ENCODE measurements around the gene KDM5B. TPM values are rescaled to one million over a fixed set of nuclear protein-coding genes. Genes with fewer than 3 reads are reported as not detected.

Gene KDM5B
- total RNA-seq, 1 experiment from 2014 or later = 71.2 TPM

DNA sequence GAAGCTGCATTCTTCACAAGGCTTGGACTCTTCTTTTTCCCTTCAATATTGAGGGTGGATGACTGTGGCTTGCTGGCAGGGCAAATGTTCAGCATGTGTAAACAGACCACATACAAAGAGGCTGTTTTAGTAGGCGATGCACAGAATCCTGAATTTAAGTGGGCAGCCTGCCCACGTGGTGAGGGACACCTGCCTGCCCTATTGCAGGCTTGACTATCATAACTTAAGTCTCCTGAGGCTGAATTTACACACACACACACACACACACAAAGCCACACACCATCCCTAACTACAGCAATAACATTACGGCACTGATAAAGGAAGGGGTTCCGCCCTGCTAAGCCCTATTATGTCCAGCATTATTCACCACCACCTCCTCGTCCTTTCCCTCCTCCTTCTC is 113.9 kb downstream of the KDM5B start:
- CTCF ChIA-PET = no interaction called here

DNA sequence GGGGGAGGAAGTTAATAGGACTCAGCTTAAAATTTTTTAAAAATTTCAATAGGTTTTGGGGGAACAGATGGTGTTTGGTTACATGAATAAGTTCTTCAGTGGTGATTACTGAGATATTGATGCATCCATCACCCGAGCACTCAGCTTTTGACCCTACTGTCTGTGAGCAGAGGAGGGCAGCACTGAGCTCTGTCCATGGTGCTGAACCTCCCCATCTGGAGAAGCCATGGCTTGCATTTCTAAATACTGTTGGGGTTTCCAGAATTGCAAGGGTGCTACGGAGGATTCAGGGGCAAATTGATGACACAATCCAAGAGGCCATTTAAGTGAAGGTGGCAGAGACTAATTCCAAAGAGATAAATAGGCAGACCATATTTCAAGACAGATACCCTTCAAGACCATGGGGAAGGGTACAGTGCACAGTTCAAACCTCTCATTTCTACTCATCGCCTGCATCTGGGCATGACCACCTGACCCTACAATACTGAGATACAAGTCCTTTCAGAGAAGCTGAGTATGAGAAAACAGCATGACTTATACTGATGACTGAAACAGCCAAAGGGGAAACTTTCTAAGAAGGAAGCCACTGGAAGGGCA is 115.2 kb downstream of the KDM5B start:
- Histone ChIP-seq H3K4me3 (ENCODE audit: low read depth, low read length, poor library complexity, severe bottlenecking) (no peak overlapping the region), H3K27me3 (replicated peaks; ENCODE audit: insufficient read depth, low read depth, low read length, poor library complexity) (peaks cover 61% of the 10 kb centered on the region), H3K9me3 (ENCODE audit: low read depth, low read length, poor library complexity, severe bottlenecking) (no peaks in the 10 kb centered on the region), H3K36me3 (ENCODE audit: insufficient read depth, low read length, poor library complexity, severe bottlenecking) (no peaks in the 10 kb centered on the region), H3K4me1 (ENCODE audit: insufficient read depth, low read length, poor library complexity, severe bottlenecking) (no peaks in the 10 kb centered on the region), H3K27ac (ENCODE audit: low read depth, low read length, poor library complexity, severe bottlenecking) (no peak overlapping the region)
- DNase-seq (ENCODE audit: low spot score) = peak; percentile 74
- ChIA-PET CTCF (no interaction called here), POLR2A (ENCODE audit: low non-redundant PET) (no interaction called here)
- TF ChIP-seq, protein P1, sequence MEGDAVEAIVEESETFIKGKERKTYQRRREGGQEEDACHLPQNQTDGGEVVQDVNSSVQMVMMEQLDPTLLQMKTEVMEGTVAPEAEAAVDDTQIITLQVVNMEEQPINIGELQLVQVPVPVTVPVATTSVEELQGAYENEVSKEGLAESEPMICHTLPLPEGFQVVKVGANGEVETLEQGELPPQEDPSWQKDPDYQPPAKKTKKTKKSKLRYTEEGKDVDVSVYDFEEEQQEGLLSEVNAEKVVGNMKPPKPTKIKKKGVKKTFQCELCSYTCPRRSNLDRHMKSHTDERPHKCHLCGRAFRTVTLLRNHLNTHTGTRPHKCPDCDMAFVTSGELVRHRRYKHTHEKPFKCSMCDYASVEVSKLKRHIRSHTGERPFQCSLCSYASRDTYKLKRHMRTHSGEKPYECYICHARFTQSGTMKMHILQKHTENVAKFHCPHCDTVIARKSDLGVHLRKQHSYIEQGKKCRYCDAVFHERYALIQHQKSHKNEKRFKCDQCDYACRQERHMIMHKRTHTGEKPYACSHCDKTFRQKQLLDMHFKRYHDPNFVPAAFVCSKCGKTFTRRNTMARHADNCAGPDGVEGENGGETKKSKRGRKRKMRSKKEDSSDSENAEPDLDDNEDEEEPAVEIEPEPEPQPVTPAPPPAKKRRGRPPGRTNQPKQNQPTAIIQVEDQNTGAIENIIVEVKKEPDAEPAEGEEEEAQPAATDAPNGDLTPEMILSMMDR (conservative IDR thresholded peaks at IDR 0.05; ENCODE audit: low read depth, low read length) = peak; percentile 42
- TF ChIP-seq EZH2 (IDR thresholded peaks at IDR 0.05; ENCODE audit: borderline replicate concordance, low read depth, low read length, poor library complexity, severe bottlenecking) = no peak
- no TSS peak for BruUV-seq (replicated peaks)
- intact Hi-C loops (cut with micrococcal nuclease; ENCODE audit: unreplicated experiment) = no loop called here

More for the DNA sequence above, 113.9 kb downstream of the KDM5B start:
- POLR2A ChIA-PET (ENCODE audit: low non-redundant PET) = no interaction called here
- no TSS peak for BruUV-seq (replicated peaks)
- H3K27ac ChIP-seq (ENCODE audit: low read depth, low read length, poor library complexity, severe bottlenecking) = no peak overlapping the region
- peaks cover 52% of the 10 kb centered on the region for H3K27me3 ChIP-seq (replicated peaks; ENCODE audit: insufficient read depth, low read depth, low read length, poor library complexity)
- H3K9me3 ChIP-seq (ENCODE audit: low read depth, low read length, poor library complexity, severe bottlenecking) = no peaks in the 10 kb centered on the region
- no peaks in the 10 kb centered on the region for H3K36me3 ChIP-seq (ENCODE audit: insufficient read depth, low read length, poor library complexity, severe bottlenecking)
- intact Hi-C loops (cut with micrococcal nuclease; ENCODE audit: unreplicated experiment) = no loop called here
- no peak for TF ChIP-seq EZH2 (IDR thresholded peaks at IDR 0.05; ENCODE audit: borderline replicate concordance, low read depth, low read length, poor library complexity, severe bottlenecking)
- TF ChIP-seq, protein P1 (conservative IDR thresholded peaks at IDR 0.05; ENCODE audit: low read depth, low read length) = no peak
- no peak for DNase-seq (ENCODE audit: low spot score)
- H3K4me3 ChIP-seq (ENCODE audit: low read depth, low read length, poor library complexity, severe bottlenecking) = no peak overlapping the region
- H3K4me1 ChIP-seq (ENCODE audit: insufficient read depth, low read length, poor library complexity, severe bottlenecking) = no peaks in the 10 kb centered on the region

DNA sequence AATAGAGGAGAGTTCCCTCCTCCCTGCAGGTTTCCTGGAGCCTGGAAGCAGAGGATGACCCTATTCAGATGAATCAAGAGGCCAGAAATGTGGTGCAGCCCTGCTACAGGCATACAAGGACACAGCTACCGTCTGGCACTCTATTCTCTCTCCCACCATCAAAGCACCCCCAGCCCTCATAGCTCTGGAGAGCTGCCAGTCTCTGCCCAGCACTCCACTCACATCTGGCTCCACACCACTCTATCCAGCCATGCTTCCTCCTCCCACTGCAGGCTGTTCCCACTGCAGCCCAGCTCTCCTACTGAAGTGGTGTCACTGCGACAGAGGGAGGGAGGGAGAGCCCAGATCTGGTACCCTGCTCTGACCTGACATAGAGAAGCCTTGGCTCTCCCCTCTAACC is 116.4 kb downstream of the KDM5B start:
- H3K9me3 ChIP-seq (ENCODE audit: low read depth, low read length, poor library complexity, severe bottlenecking) = no peaks in the 10 kb centered on the region
- no TSS peak for BruUV-seq (replicated peaks)
- CTCF ChIA-PET = interaction anchor here (0.5 to 0.6 kb wide), 2 partner anchors 29 to 70 kb away, joined by 3 to 5 read pairs; no protein-coding TSS in a partner anchor
- intact Hi-C loops (cut with micrococcal nuclease; ENCODE audit: unreplicated experiment) = no loop called here
- no peaks in the 10 kb centered on the region for H3K4me1 ChIP-seq (ENCODE audit: insufficient read depth, low read length, poor library complexity, severe bottlenecking)
- H3K27ac ChIP-seq (ENCODE audit: low read depth, low read length, poor library complexity, severe bottlenecking) = no peak overlapping the region
- DNase-seq (ENCODE audit: low spot score) = no peak
- H3K36me3 ChIP-seq (ENCODE audit: insufficient read depth, low read length, poor library complexity, severe bottlenecking) = no peaks in the 10 kb centered on the region
- POLR2A ChIA-PET (ENCODE audit: low non-redundant PET) = no interaction called here
- peaks cover 63% of the 10 kb centered on the region for H3K27me3 ChIP-seq (replicated peaks; ENCODE audit: insufficient read depth, low read depth, low read length, poor library complexity)
- TF ChIP-seq, protein P1 (conservative IDR thresholded peaks at IDR 0.05; ENCODE audit: low read depth, low read length) = no peak
- no peak for TF ChIP-seq EZH2 (IDR thresholded peaks at IDR 0.05; ENCODE audit: borderline replicate concordance, low read depth, low read length, poor library complexity, severe bottlenecking)
- no peak overlapping the region for H3K4me3 ChIP-seq (ENCODE audit: low read depth, low read length, poor library complexity, severe bottlenecking)
